A673 (cell line): ENCODE measurements around the gene SLX4. TPM values are rescaled to one million over a fixed set of nuclear protein-coding genes. Genes with fewer than 3 reads are reported as not detected.

Source experiments
- BruUV-seq: library from RNA; stranded (reverse); fragments of 400-500 nt; replicated peaks from 2 replicates; lab custom pipeline; 2021; lab: Mats Ljungman, UMichigan
- CTCF ChIA-PET: fragments of 300-600 bp; sonication (Branson Sonifier 250); formaldehyde crosslinking; loops from one replicate; lab custom pipeline; 2022; ENCODE audit warnings: antibody characterized with exemption; lab: Charles Lee
- POLR2A ChIA-PET: fragments of 300-600 bp; sonication (Branson Sonifier 250); formaldehyde crosslinking; loops from one replicate; lab custom pipeline; 2022; ENCODE audit warnings: antibody characterized with exemption; ENCODE audit not compliant: low non-redundant PET; lab: Charles Lee
- DNase-seq: peaks from one replicate; pipeline ENCODE4 v3.0.0-alpha.2; 2015; ENCODE audit warnings: low spot score
- H3K27ac ChIP-seq: fragments of 200-600 bp; sonication (generic); 2 replicates; pipeline ENCODE4 v1.5.1; 2016; ENCODE audit warnings: mixed run types, low read depth, mild to moderate bottlenecking, mixed read lengths, antibody characterized with exemption, low read length; ENCODE audit not compliant: poor library complexity, severe bottlenecking
- H3K27me3 ChIP-seq: fragments of 200-600 bp; sonication (generic); replicated peaks from 2 replicates; pipeline ENCODE4 v1.6.1; 2017; ENCODE audit warnings: mixed run types, low read depth, mild to moderate bottlenecking, mixed read lengths, antibody characterized with exemption, low read length; ENCODE audit not compliant: insufficient read depth, poor library complexity
- H3K36me3 ChIP-seq: fragments of 200-600 bp; sonication (generic); 2 replicates; pipeline ENCODE4 v1.6.1; 2016; ENCODE audit warnings: mixed run types, mild to moderate bottlenecking, mixed read lengths, antibody characterized with exemption, low read length; ENCODE audit not compliant: insufficient read depth, poor library complexity, severe bottlenecking
- H3K4me1 ChIP-seq: fragments of 200-600 bp; sonication (generic); 2 replicates; pipeline ENCODE4 v1.6.1; 2017; ENCODE audit warnings: mixed run types, mild to moderate bottlenecking, mixed read lengths, antibody characterized with exemption, low read length; ENCODE audit not compliant: insufficient read depth, poor library complexity, severe bottlenecking
- H3K4me3 ChIP-seq: fragments of 200-600 bp; sonication (generic); 2 replicates; pipeline ENCODE4 v1.5.1; 2016; ENCODE audit warnings: low read depth, mixed run types, mild to moderate bottlenecking, mixed read lengths, low read length; ENCODE audit not compliant: poor library complexity, severe bottlenecking
- H3K9me3 ChIP-seq: fragments of 200-600 bp; sonication (generic); 2 replicates; pipeline ENCODE4 v1.6.1; 2016; ENCODE audit warnings: mixed run types, low read depth, mild to moderate bottlenecking, mixed read lengths, antibody characterized with exemption, low read length; ENCODE audit not compliant: poor library complexity, severe bottlenecking
- CTCF ChIP-seq: fragments of 300-800, 200-600 bp; sonication (generic); conservative IDR thresholded peaks from 2 replicates; pipeline ENCODE4 v1.5.1; 2017; ENCODE audit warnings: low read depth, mild to moderate bottlenecking, antibody characterized with exemption, low read length, moderate library complexity, mixed read lengths
- EZH2 ChIP-seq: fragments of 200-600 bp; sonication (generic); IDR thresholded peaks from 2 replicates; pipeline ENCODE4 v1.6.1; 2017; ENCODE audit warnings: borderline replicate concordance, low read depth, mild to moderate bottlenecking, mixed read lengths, antibody characterized with exemption, low read length; ENCODE audit not compliant: poor library complexity, severe bottlenecking
- intact Hi-C: fragments of 100-400 bp; cut with micrococcal nuclease; formaldehyde crosslinking; loops from one replicate; pipeline ENCODE4 v1.10.0; 2022; ENCODE audit not compliant: unreplicated experiment
- total RNA-seq: library from RNA; stranded (reverse); gene quantifications from 2 replicates; pipeline ENCODE4 v1.2.3, GENCODE V29; 2021

The SLX4 gene
- total RNA-seq, 1 experiment from 2014 or later, result 15.1 TPM

GRCh38 chr16:3596101-3596861 lies 15.1 kb downstream of the SLX4 start:
- DNase-seq, result no peak
- intact Hi-C loops, result no loop called here
- TF ChIP-seq CTCF (no peak), EZH2 (no peak)
- peaks cover 11% of the 10 kb centered on the region for H3K36me3 ChIP-seq
- ChIA-PET CTCF (no interaction called here), POLR2A (no interaction called here)
- no peak overlapping the region for H3K27ac ChIP-seq
- H3K4me1 ChIP-seq, result no peaks in the 10 kb centered on the region
- no peak overlapping the region for H3K4me3 ChIP-seq
- H3K9me3 ChIP-seq, result peaks cover 11% of the 10 kb centered on the region
- no TSS peak for BruUV-seq
- no peaks in the 10 kb centered on the region for H3K27me3 ChIP-seq

- DNase-seq, result no peak
- no peak for TF ChIP-seq EZH2
- no peak for TF ChIP-seq CTCF
- Histone ChIP-seq H3K36me3 (peaks cover 11% of the 10 kb centered on the region), H3K4me1 (no peaks in the 10 kb centered on the region), H3K9me3 (peaks cover 11% of the 10 kb centered on the region), H3K27ac (no peak overlapping the region), H3K4me3 (no peak overlapping the region), H3K27me3 (no peaks in the 10 kb centered on the region)
- intact Hi-C loops, result no loop called here
- CTCF ChIA-PET, result no interaction called here
- no TSS peak for BruUV-seq
- POLR2A ChIA-PET, result no interaction called here
Measured at GRCh38 chr16:3595521-3596021, 15.8 kb downstream of the SLX4 start.

GRCh38 chr16:3595110-3595486 lies 16.3 kb downstream of the SLX4 start:
- intact Hi-C loops, result no loop called here
- Histone ChIP-seq H3K27me3 (no peaks in the 10 kb centered on the region), H3K9me3 (peaks cover 6% of the 10 kb centered on the region), H3K36me3 (peaks cover 7% of the 10 kb centered on the region), H3K4me1 (no peaks in the 10 kb centered on the region), H3K4me3 (no peak overlapping the region), H3K27ac (no peak overlapping the region)
- POLR2A ChIA-PET, result no interaction called here
- no peak for TF ChIP-seq CTCF
- no peak for TF ChIP-seq EZH2
- no peak for DNase-seq
- BruUV-seq, result no TSS peak
- CTCF ChIA-PET, result no interaction called here
